Measurements from ENCODE around the gene CRIM1.

CRIM1 gene

DNA sequence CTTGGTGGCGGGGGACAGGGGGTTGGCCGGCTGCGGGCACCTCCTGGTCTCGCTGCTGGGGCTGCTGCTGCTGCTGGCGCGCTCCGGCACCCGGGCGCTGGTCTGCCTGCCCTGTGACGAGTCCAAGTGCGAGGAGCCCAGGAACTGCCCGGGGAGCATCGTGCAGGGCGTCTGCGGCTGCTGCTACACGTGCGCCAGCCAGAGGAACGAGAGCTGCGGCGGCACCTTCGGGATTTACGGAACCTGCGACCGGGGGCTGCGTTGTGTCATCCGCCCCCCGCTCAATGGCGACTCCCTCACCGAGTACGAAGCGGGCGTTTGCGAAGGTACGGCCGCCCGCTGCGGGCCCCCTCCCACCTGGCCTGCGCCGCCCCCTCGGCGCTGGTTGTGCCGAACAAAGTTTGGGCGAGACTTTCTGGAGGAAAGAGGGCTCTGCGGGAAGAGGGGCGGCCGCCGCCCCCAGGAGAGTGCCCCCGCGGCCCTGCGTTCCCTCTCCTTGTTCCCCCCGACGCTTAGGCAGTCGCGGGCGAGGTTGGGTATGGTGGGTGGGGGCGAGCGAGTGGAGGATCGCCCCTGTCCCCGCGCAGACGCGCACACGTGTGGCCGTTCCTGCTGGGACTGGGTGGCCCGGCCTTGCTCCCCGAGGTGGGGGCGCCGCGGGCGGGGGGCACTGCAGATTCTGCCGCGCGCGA lies 866 bp downstream of the CRIM1 start:
- Histone ChIP-seq H3K9me3 (ENCODE audit: insufficient read depth, low read depth, low read length) (no peaks in the 10 kb centered on the region), H3K9ac (ENCODE audit: low read depth, low read length, poor library complexity, severe bottlenecking) (peak overlapping the region; percentile 33), H3K4me1 (ENCODE audit: insufficient read depth, low read length, poor library complexity, severe bottlenecking) (peaks cover 8% of the 10 kb centered on the region), H2AFZ (ENCODE audit: low read length) (peak overlapping the region; percentile 68), H3K4me3 (ENCODE audit: low read length, poor library complexity, severe bottlenecking) (peak overlapping the region; percentile 75), H3F3A (ENCODE audit: low read depth) (peaks cover 4% of the 10 kb centered on the region; the same call in 1 of the 2 replicates), H4K20me1 (ENCODE audit: insufficient read depth, low read length, poor library complexity, severe bottlenecking) (no peaks in the 10 kb centered on the region), H3K4me2 (ENCODE audit: low read depth, low read length, poor library complexity, severe bottlenecking) (peak overlapping the region; percentile 82), H3K9me2 (replicated peaks; ENCODE audit: low read depth, low read length) (no peaks in the 10 kb centered on the region), H3K79me2 (ENCODE audit: insufficient read depth, low read length) (no peaks in the 10 kb centered on the region), H3K27me3 (ENCODE audit: insufficient read depth, low read length, poor library complexity, severe bottlenecking) (no peaks in the 10 kb centered on the region), H3K36me3 (ENCODE audit: insufficient read depth, low read length) (no peaks in the 10 kb centered on the region)
- no peak for TF ChIP-seq EZH2phosphoT487 (IDR thresholded peaks at IDR 0.05; ENCODE audit: borderline replicate concordance)
- TF ChIP-seq, protein P1, sequence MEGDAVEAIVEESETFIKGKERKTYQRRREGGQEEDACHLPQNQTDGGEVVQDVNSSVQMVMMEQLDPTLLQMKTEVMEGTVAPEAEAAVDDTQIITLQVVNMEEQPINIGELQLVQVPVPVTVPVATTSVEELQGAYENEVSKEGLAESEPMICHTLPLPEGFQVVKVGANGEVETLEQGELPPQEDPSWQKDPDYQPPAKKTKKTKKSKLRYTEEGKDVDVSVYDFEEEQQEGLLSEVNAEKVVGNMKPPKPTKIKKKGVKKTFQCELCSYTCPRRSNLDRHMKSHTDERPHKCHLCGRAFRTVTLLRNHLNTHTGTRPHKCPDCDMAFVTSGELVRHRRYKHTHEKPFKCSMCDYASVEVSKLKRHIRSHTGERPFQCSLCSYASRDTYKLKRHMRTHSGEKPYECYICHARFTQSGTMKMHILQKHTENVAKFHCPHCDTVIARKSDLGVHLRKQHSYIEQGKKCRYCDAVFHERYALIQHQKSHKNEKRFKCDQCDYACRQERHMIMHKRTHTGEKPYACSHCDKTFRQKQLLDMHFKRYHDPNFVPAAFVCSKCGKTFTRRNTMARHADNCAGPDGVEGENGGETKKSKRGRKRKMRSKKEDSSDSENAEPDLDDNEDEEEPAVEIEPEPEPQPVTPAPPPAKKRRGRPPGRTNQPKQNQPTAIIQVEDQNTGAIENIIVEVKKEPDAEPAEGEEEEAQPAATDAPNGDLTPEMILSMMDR (conservative IDR thresholded peaks at IDR 0.05; ENCODE audit: low read length): no peak

DNA sequence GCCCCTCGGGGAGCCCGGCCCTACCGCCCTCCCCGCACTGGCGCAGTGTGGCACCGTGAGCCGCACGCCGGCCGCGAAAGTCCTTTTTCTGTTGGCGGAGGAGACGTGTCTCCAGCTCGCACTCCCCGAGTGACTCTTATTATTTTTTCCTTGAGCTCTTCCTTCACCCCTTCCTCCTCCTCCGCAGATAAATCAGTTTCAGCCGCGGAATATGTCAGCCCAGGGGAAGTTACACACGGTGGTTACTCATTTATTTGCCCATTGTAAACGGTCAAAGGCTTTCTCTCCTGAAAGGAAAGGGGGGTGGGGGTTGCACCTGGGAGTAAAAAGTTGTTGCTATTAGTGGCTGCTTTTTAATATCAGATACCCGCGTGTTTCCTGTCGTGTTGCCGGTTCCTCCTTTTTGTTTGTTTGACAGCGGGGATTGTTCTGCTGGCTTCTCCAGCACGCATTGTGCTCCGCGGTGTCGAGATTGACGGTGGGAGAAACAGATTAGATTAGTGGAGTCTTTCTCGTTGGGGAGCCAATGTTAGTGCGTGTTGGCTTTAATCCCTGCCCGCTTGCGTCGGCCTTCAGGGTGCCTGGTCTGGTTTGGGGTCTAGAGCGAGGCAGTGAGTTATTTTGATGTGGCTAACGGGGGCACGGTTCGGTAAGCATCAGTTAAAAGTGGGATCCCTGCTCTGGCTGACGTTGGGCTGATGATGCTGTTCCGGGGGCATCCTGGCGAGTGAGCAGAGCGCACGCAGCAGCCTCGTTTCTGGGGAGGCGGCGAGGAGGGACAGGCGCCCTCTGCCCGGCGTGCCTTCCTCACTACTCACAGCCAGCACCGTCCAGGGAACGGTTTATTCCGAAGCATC lies 1.6 kb downstream of the CRIM1 start:
- Histone ChIP-seq H3K4me1 (ENCODE audit: insufficient read depth, low read length, poor library complexity, severe bottlenecking) (peaks cover 8% of the 10 kb centered on the region), H3K27me3 (ENCODE audit: insufficient read depth, low read length, poor library complexity, severe bottlenecking) (no peaks in the 10 kb centered on the region), H3K36me3 (ENCODE audit: insufficient read depth, low read length) (no peaks in the 10 kb centered on the region), H3K4me2 (ENCODE audit: low read depth, low read length, poor library complexity, severe bottlenecking) (peak overlapping the region; percentile 82), H4K20me1 (ENCODE audit: insufficient read depth, low read length, poor library complexity, severe bottlenecking) (no peaks in the 10 kb centered on the region), H3K79me2 (ENCODE audit: insufficient read depth, low read length) (no peaks in the 10 kb centered on the region), H3K9me3 (ENCODE audit: insufficient read depth, low read depth, low read length) (no peaks in the 10 kb centered on the region), H3K4me3 (ENCODE audit: low read length, poor library complexity, severe bottlenecking) (peak overlapping the region; percentile 75), H3F3A (ENCODE audit: low read depth) (peaks cover 4% of the 10 kb centered on the region; the same call in 1 of the 2 replicates), H3K9me2 (replicated peaks; ENCODE audit: low read depth, low read length) (no peaks in the 10 kb centered on the region), H3K9ac (ENCODE audit: low read depth, low read length, poor library complexity, severe bottlenecking) (peak overlapping the region; percentile 7), H2AFZ (ENCODE audit: low read length) (peak overlapping the region; percentile 91)
- TF ChIP-seq EZH2phosphoT487 (IDR thresholded peaks at IDR 0.05; ENCODE audit: borderline replicate concordance): no peak
- TF ChIP-seq, protein P1 (conservative IDR thresholded peaks at IDR 0.05; ENCODE audit: low read length): no peak

DNA sequence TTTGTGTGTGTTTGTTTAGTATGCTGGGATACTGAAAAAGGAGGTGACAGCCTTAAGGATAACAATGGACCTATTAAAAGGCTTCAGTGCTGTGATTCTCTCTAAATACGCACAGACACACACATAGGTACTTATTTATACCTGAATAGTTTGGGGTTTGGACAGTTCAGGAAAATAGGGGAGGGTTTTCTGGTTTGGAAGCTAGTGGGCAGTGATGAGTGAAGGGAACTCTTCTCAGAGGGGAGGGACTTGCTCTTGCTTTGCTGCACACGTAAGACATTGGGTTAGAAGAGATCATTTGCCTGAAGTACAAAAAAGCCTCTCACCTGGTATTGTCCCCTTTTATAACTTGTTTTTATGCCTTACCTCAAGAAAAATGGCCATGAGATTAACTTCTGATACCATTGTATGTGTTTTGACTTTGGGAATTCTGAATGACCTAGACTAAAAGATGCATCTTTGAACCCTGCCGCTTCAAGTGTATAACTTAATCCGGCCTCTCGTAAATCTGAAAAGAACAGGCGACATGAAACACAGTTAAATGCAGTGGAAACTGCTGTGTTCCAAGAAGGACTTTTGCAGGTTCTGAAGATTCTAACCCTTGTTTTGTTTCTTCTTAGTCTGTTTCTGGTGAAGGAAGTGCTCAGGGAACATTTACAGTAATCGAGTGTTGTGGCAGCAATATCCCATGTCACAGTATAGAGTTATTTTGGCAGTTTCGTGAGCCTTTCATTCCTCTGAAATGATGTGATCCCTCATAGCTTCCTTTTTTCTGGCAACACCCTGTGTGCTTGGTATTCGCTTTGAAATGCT lies 2.5 kb downstream of the CRIM1 start:
- H3K9ac ChIP-seq (ENCODE audit: low read depth, low read length, poor library complexity, severe bottlenecking): peak overlapping the region; percentile 7
- peak overlapping the region; percentile 75 for H3K4me3 ChIP-seq (ENCODE audit: low read length, poor library complexity, severe bottlenecking)
- no peaks in the 10 kb centered on the region for H3K27me3 ChIP-seq (ENCODE audit: insufficient read depth, low read length, poor library complexity, severe bottlenecking)
- H4K20me1 ChIP-seq (ENCODE audit: insufficient read depth, low read length, poor library complexity, severe bottlenecking): no peaks in the 10 kb centered on the region
- peak overlapping the region; percentile 91 for H2AFZ ChIP-seq (ENCODE audit: low read length)
- no peaks in the 10 kb centered on the region for H3F3A ChIP-seq (ENCODE audit: low read depth)
- H3K79me2 ChIP-seq (ENCODE audit: insufficient read depth, low read length): no peaks in the 10 kb centered on the region
- peaks cover 8% of the 10 kb centered on the region for H3K4me1 ChIP-seq (ENCODE audit: insufficient read depth, low read length, poor library complexity, severe bottlenecking)
- no peaks in the 10 kb centered on the region for H3K36me3 ChIP-seq (ENCODE audit: insufficient read depth, low read length)
- peak overlapping the region; percentile 82 for H3K4me2 ChIP-seq (ENCODE audit: low read depth, low read length, poor library complexity, severe bottlenecking)
- H3K9me2 ChIP-seq (replicated peaks; ENCODE audit: low read depth, low read length): no peaks in the 10 kb centered on the region
- TF ChIP-seq EZH2phosphoT487 (IDR thresholded peaks at IDR 0.05; ENCODE audit: borderline replicate concordance): no peak
- TF ChIP-seq, protein P1 (conservative IDR thresholded peaks at IDR 0.05; ENCODE audit: low read length): peak; percentile 49
- H3K9me3 ChIP-seq (ENCODE audit: insufficient read depth, low read depth, low read length): no peaks in the 10 kb centered on the region

Measured in Loucy (cell line).